Heart left ventricle (tissue), 16 donors: ENCODE measurements around the gene USP34. TPM values are rescaled to one million over a fixed set of nuclear protein-coding genes. Genes with fewer than 3 reads are reported as not detected.

Experiments used
- ATAC-seq, 4 donors: fragments of 200-7000 bp; cut with Tn5 transposase; one replicate each; pipeline ENCODE4 v1.9.1; 2020 to 2022; ENCODE audit warnings: moderate library complexity in 4 of 4, mild to moderate bottlenecking in 3 of 4, moderate number of reproducible peaks in 1 of 4
- DNase-seq, 5 donors: peaks; one replicate each; pipeline ENCODE4 v3.0.0-alpha.2; 2020
- H3K27ac ChIP-seq, 12 donors: fragments of 200-600 bp; sonication (generic) in 4 of 12; one replicate each; pipeline versions ENCODE4 v1.5.0 to v1.8.0; 2016 to 2022; ENCODE audit warnings: mild to moderate bottlenecking in 2 of 12
- H3K27me3 ChIP-seq, 9 donors: fragments of 200-600 bp; sonication (generic) in 2 of 9; one replicate each; pipeline versions ENCODE4 v1.5.1 to v1.8.0; 2016 to 2022; ENCODE audit warnings: mild to moderate bottlenecking in 3 of 9
- H3K36me3 ChIP-seq, 9 donors: fragments of 200-600 bp; sonication (generic) in 2 of 9; one replicate each; pipeline versions ENCODE4 v1.5.0 to v1.8.0; 2018 to 2022; ENCODE audit warnings: mild to moderate bottlenecking in 2 of 9
- H3K4me1 ChIP-seq, 12 donors: fragments of 200-600 bp; sonication (generic) in 4 of 12; one replicate each; pipeline versions ENCODE4 v1.5.0 to v1.8.0; 2016 to 2022; ENCODE audit warnings: mild to moderate bottlenecking in 3 of 12
- H3K4me3 ChIP-seq, 12 donors: fragments of 200-600 bp; sonication (generic) in 4 of 12; one replicate each; pipeline versions ENCODE4 v1.5.0 to v1.8.0; 2017 to 2022; ENCODE audit warnings: mild to moderate bottlenecking in 9 of 12, moderate library complexity in 4 of 12
- H3K9me3 ChIP-seq, 12 donors: fragments of 200-600 bp; sonication (generic) in 4 of 12; one replicate each; pipeline versions ENCODE4 v1.5.0 to v1.8.0; 2016 to 2022; ENCODE audit warnings: mild to moderate bottlenecking in 1 of 12
- POLR2A ChIP-seq, 2 donors: fragments of 450-650 bp; IDR thresholded peaks; one replicate each; pipeline ENCODE4 v1.6.1; 2017; ENCODE audit warnings: antibody characterized with exemption in 2 of 2, mild to moderate bottlenecking in 2 of 2, moderate library complexity in 2 of 2
- WGBS, 4 donors: extraction: QIAGEN DNeasy Blood & Tissue Kit in 2 of 4; methylation state at CpG; one replicate each; pipeline versions ENCODE4 v1.1.5 to v1.1.7; 2013 to 2018; 5-methylcytosine and 5-hydroxymethylcytosine counted together
- intact Hi-C, 10 donors: fragments of 100-400 bp; cut with DNase I; formaldehyde crosslinking; loops; one replicate each; pipeline versions ENCODE4 v1.11.1 to v1.14.2; 2022
- polyA plus RNA-seq, 2 donors: library from polyadenylated mRNA; stranded (reverse); fragments of 200-250 nt; gene quantifications; one replicate each; pipeline ENCODE4 v1.2.3, GENCODE V29; 2013
- total RNA-seq, 9 donors: library from RNA; depleted of rRNA in 2 of 9; stranded (reverse); fragments of >200 nt in 2 of 9; fragmentation: NEBNext Ultra II Directional in 3 of 9; extraction: Animal tissue kit (Norgen Biotek cat#: 25700) in 3 of 9; gene quantifications; one replicate each; pipeline versions ENCODE4 v1.1.0 to v1.2.4, GENCODE V29; 2016 to 2023
- TF ChIP-seq, protein P1 (sequence below), 12 donors: fragments of 200-600 bp; sonication (generic) in 4 of 12; IDR thresholded peaks; one replicate each; pipeline versions ENCODE4 v1.5.0 to v1.8.0; 2018 to 2022; ENCODE audit warnings: antibody characterized with exemption in 12 of 12, mild to moderate bottlenecking in 5 of 12
- donor health status: ischemic (EF 13 %, LVEDD 7.1; RV severe dilation, severe dysfunction).
- donor health status: healthy with polysubstance abuse.
- donor health status: DM: no; HTN: yes; CAD: no.
- donor health status: DM: no; HTN: no; CAD: no.
- donor health status: ischemic (EF 25% LVEDD 6.9; RV normal size, moderate dysfunction).
- donor health status: ischemic (EF 25% LVEDD 5.7; RV mildly dilated, moderate dysfunction).
- donor health status: healthy.
- donor health status: DM: yes; HTN: yes; CAD: no.
- donor health status: ischemic (EF 35%, LVEDD 5.7; RV mildly dilated, moderate dysfunction).
- donor health status: nonischemic (EF 11% LVEDD 7.7; RV severe dilation, severe dysfunction).
- donor health status: DM: yes; HTN: yes; CAD: no.
- donor health status: PGD.
- donor health status: ischemic (EF 29% LVEDD 5.4; RV normal size, mild dysfunction).
- donor health status: nonischemic (EF 23%, LVEDD 6.1; RV moderate dilation, normal function).

USP34 gene
- total and polyA plus RNA-seq, 11 donors: 33.3 to 82.8 (median 60.6) TPM

DNA sequence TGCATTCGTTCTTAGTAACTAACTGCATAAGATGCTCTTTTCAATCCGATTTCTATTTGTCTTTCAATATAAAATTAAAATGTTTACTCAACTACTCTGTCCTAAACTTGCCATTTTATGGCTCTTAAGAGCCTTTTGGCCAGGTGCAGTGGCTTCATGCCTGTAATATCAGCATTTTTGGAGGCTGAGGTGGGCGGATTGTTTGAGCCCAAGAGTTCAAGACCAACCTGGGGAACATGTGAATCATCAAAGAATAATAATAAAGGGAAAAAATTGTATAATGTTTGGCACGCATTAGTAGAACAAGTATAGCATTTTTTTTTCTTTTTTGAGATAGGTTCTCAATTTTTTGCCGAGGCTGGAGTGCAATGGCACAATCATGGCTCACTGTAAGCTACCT lies 216.4 kb downstream of the USP34 start:
- DNase-seq: no peak
- Histone ChIP-seq H3K36me3 (peaks cover 0 to 95% (median 83%) of the 10 kb centered on the region in 9 donors), H3K4me1 (peaks cover 0 to 14% (median 0%) of the 10 kb centered on the region in 12 donors), H3K27ac (peak overlapping the region in 1 of 12 donors; percentile 54), H3K27me3 (no peaks in the 10 kb centered on the region), H3K4me3 (no peak overlapping the region), H3K9me3 (no peaks in the 10 kb centered on the region)
- WGBS, 4 donors: 92 to 100% (median 98%) methylated on average over 5 of the region's 5 CpGs
- no peak for TF ChIP-seq POLR2A (IDR thresholded peaks at IDR 0.05)
- TF ChIP-seq, protein P1, sequence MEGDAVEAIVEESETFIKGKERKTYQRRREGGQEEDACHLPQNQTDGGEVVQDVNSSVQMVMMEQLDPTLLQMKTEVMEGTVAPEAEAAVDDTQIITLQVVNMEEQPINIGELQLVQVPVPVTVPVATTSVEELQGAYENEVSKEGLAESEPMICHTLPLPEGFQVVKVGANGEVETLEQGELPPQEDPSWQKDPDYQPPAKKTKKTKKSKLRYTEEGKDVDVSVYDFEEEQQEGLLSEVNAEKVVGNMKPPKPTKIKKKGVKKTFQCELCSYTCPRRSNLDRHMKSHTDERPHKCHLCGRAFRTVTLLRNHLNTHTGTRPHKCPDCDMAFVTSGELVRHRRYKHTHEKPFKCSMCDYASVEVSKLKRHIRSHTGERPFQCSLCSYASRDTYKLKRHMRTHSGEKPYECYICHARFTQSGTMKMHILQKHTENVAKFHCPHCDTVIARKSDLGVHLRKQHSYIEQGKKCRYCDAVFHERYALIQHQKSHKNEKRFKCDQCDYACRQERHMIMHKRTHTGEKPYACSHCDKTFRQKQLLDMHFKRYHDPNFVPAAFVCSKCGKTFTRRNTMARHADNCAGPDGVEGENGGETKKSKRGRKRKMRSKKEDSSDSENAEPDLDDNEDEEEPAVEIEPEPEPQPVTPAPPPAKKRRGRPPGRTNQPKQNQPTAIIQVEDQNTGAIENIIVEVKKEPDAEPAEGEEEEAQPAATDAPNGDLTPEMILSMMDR (IDR thresholded peaks at IDR 0.05): no peak
- intact Hi-C loops: no loop called here
- no peak for ATAC-seq

DNA sequence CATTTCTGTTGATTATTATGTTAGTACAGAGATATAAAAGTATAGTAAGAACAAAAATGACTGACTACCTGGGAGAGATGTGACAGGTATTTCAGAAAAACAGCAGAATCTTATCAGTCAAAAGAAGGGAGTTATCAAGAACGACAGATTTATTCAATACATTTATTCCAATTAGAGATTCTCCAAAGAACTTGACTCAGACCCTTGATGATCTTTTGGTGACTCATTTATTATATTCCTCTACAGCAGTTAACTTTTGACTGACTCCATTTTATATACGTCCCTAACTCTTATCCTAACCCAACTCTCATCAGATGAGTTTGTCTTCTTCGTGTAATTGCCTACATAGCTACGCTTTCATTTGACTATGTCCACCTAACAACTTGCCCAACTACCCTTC lies 217.8 kb downstream of the USP34 start:
- peaks cover 0 to 20% (median 0%) of the 10 kb centered on the region in 12 donors for H3K4me1 ChIP-seq
- intact Hi-C loops: no loop called here
- TF ChIP-seq POLR2A (IDR thresholded peaks at IDR 0.05): no peak
- TF ChIP-seq, protein P1 (IDR thresholded peaks at IDR 0.05): no peak
- no peak overlapping the region for H3K27ac ChIP-seq
- 88 to 93% (median 89%) methylated on average over 4 of the region's 4 CpGs for WGBS, 4 donors
- no peaks in the 10 kb centered on the region for H3K9me3 ChIP-seq
- ATAC-seq (no peak), DNase-seq (no peak)
- peaks cover 0 to 95% (median 78%) of the 10 kb centered on the region in 9 donors for H3K36me3 ChIP-seq
- H3K27me3 ChIP-seq: no peaks in the 10 kb centered on the region
- H3K4me3 ChIP-seq: no peak overlapping the region

DNA sequence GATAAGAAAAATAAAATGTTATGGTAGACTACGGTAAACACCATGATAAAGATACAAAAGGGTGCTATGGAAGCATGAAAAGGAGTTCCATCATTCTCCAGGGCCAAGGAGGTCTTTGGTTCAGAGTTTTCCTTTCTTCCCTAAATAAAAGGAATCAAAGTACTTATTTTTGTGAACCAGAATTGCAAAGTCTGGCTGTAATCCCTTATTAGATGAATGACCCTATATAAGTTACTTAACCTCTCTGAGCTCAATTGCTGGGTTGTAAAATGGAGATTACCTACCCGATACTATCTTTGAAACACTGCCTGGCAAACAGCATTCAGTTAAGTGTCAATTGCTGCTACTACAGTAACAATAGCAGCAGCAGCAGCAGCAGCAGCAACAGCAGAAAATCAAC lies 218.9 kb downstream of the USP34 start:
- DNase-seq (no peak), ATAC-seq (no peak)
- Histone ChIP-seq H3K36me3 (peaks cover 0 to 95% (median 78%) of the 10 kb centered on the region in 9 donors), H3K4me1 (peaks cover 0 to 20% (median 0%) of the 10 kb centered on the region in 12 donors), H3K9me3 (no peaks in the 10 kb centered on the region), H3K4me3 (no peak overlapping the region), H3K27ac (no peak overlapping the region), H3K27me3 (no peaks in the 10 kb centered on the region)
- 92 to 98% (median 96%) methylated on average over 2 of the region's 2 CpGs for WGBS, 4 donors
- intact Hi-C loops: no loop called here
- TF ChIP-seq, protein P1 (IDR thresholded peaks at IDR 0.05): no peak
- no peak for TF ChIP-seq POLR2A (IDR thresholded peaks at IDR 0.05)

DNA sequence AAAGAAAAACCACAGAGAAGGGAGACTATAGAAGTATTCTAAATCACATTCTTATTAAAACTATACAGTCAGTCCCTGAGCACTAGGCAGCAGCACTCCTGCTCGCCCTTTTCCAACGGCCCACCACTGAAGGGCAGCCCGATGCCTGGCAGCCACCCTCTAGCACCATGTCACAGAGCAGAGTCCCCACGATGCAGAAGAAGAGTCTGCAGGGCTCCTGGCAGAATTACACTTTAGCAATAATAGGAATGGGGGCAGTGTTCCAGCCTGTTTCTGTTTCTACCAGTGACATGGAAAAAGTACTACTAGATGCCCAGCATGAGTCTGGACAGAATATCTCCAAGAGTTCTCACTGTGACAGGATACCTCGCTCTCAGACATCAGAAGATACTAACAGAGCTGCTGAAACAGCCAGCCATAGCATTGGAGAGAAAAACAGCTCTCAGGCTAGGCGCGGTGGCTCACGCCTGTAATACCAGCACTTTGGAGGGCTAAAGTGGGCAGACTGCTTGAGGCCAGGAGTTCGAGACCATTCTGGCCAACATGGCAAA lies 221.3 kb downstream of the USP34 start:
- intact Hi-C loops: no loop called here
- H3K4me1 ChIP-seq: peaks cover 0 to 12% (median 0%) of the 10 kb centered on the region in 12 donors
- no peaks in the 10 kb centered on the region for H3K9me3 ChIP-seq
- no peaks in the 10 kb centered on the region for H3K27me3 ChIP-seq
- peaks cover 0 to 95% (median 78%) of the 10 kb centered on the region in 9 donors for H3K36me3 ChIP-seq
- no peak overlapping the region for H3K4me3 ChIP-seq
- peak overlapping the region in 3 of 12 donors; percentile 2 to 15 (median 11) for H3K27ac ChIP-seq
- ATAC-seq (peak in 3 of 4 donors; percentile 81 to 94 (median 84)), DNase-seq (no peak)
- no peak for TF ChIP-seq POLR2A (IDR thresholded peaks at IDR 0.05)
- TF ChIP-seq, protein P1 (IDR thresholded peaks at IDR 0.05): no peak
- 77 to 93% (median 92%) methylated on average over 9 of the region's 9 CpGs for WGBS, 4 donors
